Measurements from ENCODE around the gene CAMK2G.

- TF ChIP-seq ARNTL (CRISPR knock-in tag; IDR thresholded peaks at IDR 0.05; ENCODE audit: borderline replicate concordance, low read depth) (no peak), TOX (CRISPR knock-in tag; IDR thresholded peaks at IDR 0.05; ENCODE audit: borderline replicate concordance) (no peak), RARB (CRISPR knock-in tag; IDR thresholded peaks at IDR 0.05) (no peak), ESRRG (CRISPR knock-in tag; IDR thresholded peaks at IDR 0.05) (no peak), PATZ1 (CRISPR knock-in tag; IDR thresholded peaks at IDR 0.05; ENCODE audit: borderline replicate concordance) (no peak), ISL1 (CRISPR knock-in tag; IDR thresholded peaks at IDR 0.05) (no peak), ZFP30 (CRISPR knock-in tag; IDR thresholded peaks at IDR 0.05) (no peak)
Measured at GRCh38 chr10:73842349-73842748, 32.0 kb downstream of the CAMK2G start.
